KMS-11 (cell line): ENCODE results near the gene ATF4.

Experiments
- H2AFZ ChIP-seq: fragments of 200-600 bp; sonication (generic); 2 replicates; pipeline ENCODE4 v1.6.1; 2016; ENCODE audit warnings: antibody characterized with exemption, mixed run types, low read depth
- H3K27ac ChIP-seq: fragments of 200-600 bp; sonication (generic); 2 replicates; pipeline ENCODE4 v1.6.1; 2016; ENCODE audit warnings: mild to moderate bottlenecking, mixed run types
- H3K27me3 ChIP-seq: fragments of 200-600 bp; sonication (generic); 2 replicates; pipeline ENCODE4 v1.6.1; 2017; ENCODE audit warnings: mild to moderate bottlenecking, low read depth, mixed run types, moderate library complexity; ENCODE audit not compliant: insufficient read depth
- H3K36me3 ChIP-seq: fragments of 200-600 bp; sonication (generic); 2 replicates; pipeline ENCODE4 v1.6.1; 2017; ENCODE audit warnings: mild to moderate bottlenecking, mixed run types; ENCODE audit not compliant: insufficient read depth
- H3K4me1 ChIP-seq: fragments of 200-600 bp; sonication (generic); 2 replicates; pipeline ENCODE4 v1.6.1; 2016; ENCODE audit warnings: mild to moderate bottlenecking, low read depth, mixed run types; ENCODE audit not compliant: poor library complexity, severe bottlenecking
- H3K4me2 ChIP-seq: fragments of 200-600 bp; sonication (generic); 2 replicates; pipeline ENCODE4 v1.7.0; 2016; ENCODE audit warnings: mild to moderate bottlenecking, mixed run types
- H3K4me3 ChIP-seq: fragments of 200-600 bp; sonication (generic); IDR thresholded peaks from 2 replicates; pipeline ENCODE4 v1.6.1; 2017; ENCODE audit warnings: low read depth, low read length, mixed read lengths; ENCODE audit not compliant: insufficient read depth
- H3K79me2 ChIP-seq: fragments of 200-600 bp; sonication (generic); 2 replicates; pipeline ENCODE4 v1.6.1; 2016; ENCODE audit warnings: low read depth, mixed run types; ENCODE audit not compliant: insufficient read depth
- H3K9ac ChIP-seq: fragments of 200-600 bp; sonication (generic); 2 replicates; pipeline ENCODE4 v1.6.1; 2016; ENCODE audit warnings: mild to moderate bottlenecking, mixed run types
- H4K20me1 ChIP-seq: fragments of 200-600 bp; sonication (generic); 2 replicates; pipeline ENCODE4 v1.6.1; 2016; ENCODE audit warnings: mild to moderate bottlenecking, mixed run types; ENCODE audit not compliant: insufficient read depth
- CTCF ChIP-seq: fragments of 200-600 bp; sonication (generic); conservative IDR thresholded peaks from 2 replicates; pipeline ENCODE4 v1.6.1; 2017; ENCODE audit warnings: low read depth, mild to moderate bottlenecking, antibody characterized with exemption, low read length, moderate library complexity, mixed read lengths

ATF4 gene

GRCh38 chr22:39513791-39514190 lies 6.6 kb upstream of the ATF4 start:
- Histone ChIP-seq H3K4me3 (no peak overlapping the region), H3K79me2 (peaks cover 36% of the 10 kb centered on the region), H3K27me3 (no peaks in the 10 kb centered on the region), H3K4me1 (peaks cover 45% of the 10 kb centered on the region), H2AFZ (no peak overlapping the region), H4K20me1 (0 out of 2 replicates have a peak, but pooled peaks cover 5% of the 10 kb centered on the region), H3K9ac (no peak overlapping the region), H3K36me3 (peaks cover 17% of the 10 kb centered on the region; the same call in 1 of the 2 replicates), H3K27ac (no peak overlapping the region), H3K4me2 (no peak overlapping the region)
- no peak for TF ChIP-seq CTCF

GRCh38 chr22:39514373-39514973 lies 5.9 kb upstream of the ATF4 start:
- Histone ChIP-seq H3K4me2 (peak overlapping the region; percentile 16; the same call in 1 of the 2 replicates), H3K79me2 (peaks cover 29% of the 10 kb centered on the region), H4K20me1 (0 out of 2 replicates have a peak, but pooled peaks cover 5% of the 10 kb centered on the region), H3K9ac (no peak overlapping the region), H3K27me3 (no peaks in the 10 kb centered on the region), H3K27ac (no peak overlapping the region), H3K4me1 (peaks cover 48% of the 10 kb centered on the region), H3K4me3 (no peak overlapping the region), H3K36me3 (peaks cover 17% of the 10 kb centered on the region; the same call in 1 of the 2 replicates), H2AFZ (no peak overlapping the region)
- peak; percentile 81 for TF ChIP-seq CTCF

- peaks cover 24% of the 10 kb centered on the region for H3K79me2 ChIP-seq
- H3K4me2 ChIP-seq: peak overlapping the region; percentile 36
- H3K9ac ChIP-seq: no peak overlapping the region
- H4K20me1 ChIP-seq: 0 out of 2 replicates have a peak, but pooled peaks cover 5% of the 10 kb centered on the region
- H3K4me3 ChIP-seq: no peak overlapping the region
- H3K27ac ChIP-seq: no peak overlapping the region
- no peaks in the 10 kb centered on the region for H3K27me3 ChIP-seq
- no peak for TF ChIP-seq CTCF
- H3K36me3 ChIP-seq: peaks cover 17% of the 10 kb centered on the region; the same call in 1 of the 2 replicates
- H2AFZ ChIP-seq: no peak overlapping the region
- H3K4me1 ChIP-seq: peaks cover 48% of the 10 kb centered on the region
These were observed 4.9 kb upstream of the ATF4 start for GRCh38 chr22:39515266-39516050.

GRCh38 chr22:39517470-39517869 lies 2.9 kb upstream of the ATF4 start:
- H3K4me2 ChIP-seq: no peak overlapping the region
- H3K4me1 ChIP-seq: peaks cover 53% of the 10 kb centered on the region
- peaks cover 20% of the 10 kb centered on the region; the same call in 1 of the 2 replicates for H4K20me1 ChIP-seq
- no peak overlapping the region for H2AFZ ChIP-seq
- H3K9ac ChIP-seq: no peak overlapping the region
- no peaks in the 10 kb centered on the region for H3K27me3 ChIP-seq
- H3K36me3 ChIP-seq: peaks cover 21% of the 10 kb centered on the region; the same call in 1 of the 2 replicates
- no peak for TF ChIP-seq CTCF
- peaks cover 37% of the 10 kb centered on the region for H3K79me2 ChIP-seq
- H3K4me3 ChIP-seq: no peak overlapping the region
- H3K27ac ChIP-seq: no peak overlapping the region
